OCI-M1 (cell line): ENCODE data around the gene ADAMTS2.

Experiments
- DNase-seq: peaks from one replicate; lab custom pipeline; 2025; lab: John Stamatoyannopoulos, UW

Gene ADAMTS2

DNA sequence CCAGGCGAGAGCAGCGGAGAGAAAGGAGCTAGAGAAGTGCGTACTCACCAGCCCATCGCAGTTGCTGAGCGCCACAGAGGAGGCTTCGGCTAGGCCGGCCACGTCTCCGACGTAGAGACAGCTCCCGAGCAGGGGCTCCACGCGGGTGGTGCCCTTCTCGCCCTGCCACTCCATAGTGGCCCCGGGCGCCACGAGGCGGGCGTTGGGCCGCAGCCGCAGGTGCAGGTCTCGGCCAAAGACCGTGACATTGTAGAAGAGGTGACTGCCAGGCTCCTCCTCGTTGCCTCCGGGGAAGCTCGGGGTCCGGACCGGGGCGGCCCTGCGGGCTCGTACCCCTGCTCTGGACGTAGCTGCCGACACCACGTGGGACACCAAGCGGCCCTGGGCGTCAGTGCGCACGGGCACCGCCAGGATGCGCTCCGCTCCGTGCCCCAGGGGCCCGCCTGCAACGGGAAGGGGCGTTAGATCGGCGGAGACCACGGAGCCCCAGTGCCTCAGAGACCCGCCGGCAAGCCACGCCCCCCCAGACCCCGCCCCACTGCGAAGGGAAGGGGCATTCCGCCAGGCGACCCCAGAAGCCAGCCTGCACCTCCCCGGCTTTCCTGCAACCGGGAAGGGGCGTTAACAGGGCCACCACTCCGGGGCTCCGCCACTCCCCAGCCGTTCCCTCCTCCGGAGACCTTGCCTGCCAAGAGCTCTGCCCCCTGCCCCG, 1.4 kb downstream of the ADAMTS2 start:
- DNase-seq: no peak

DNA sequence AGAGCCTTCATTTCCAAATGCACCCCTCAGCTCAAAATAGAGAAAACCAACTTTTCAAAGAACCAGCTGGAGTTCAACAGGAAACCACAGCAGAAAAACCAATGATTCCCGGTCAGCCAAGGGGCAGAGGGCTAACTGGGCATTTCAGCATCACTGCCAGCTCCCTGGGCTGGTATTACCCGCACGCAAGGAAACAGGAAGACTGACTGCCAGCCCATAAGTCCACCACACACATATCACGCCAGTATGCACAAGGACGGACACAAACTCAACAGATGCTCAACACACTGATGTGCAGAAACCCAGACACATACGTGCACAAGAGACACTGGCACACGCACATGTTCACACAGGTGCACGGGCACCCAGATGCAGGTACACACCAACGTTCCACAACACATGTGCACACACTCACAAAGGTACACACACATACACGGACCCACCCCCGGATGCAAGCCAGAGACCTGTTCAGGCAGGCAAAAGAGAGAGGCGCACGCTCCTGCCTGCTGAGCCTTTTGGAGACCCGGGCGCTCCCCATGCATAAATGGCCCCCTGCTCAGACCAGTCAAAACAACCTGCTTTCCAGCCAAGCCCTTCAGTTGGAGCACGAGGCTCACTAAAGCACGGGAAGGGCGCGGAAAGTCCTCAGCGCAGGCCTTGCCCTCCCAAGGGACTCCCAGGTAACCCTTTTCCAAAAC, 2.1 kb downstream of the ADAMTS2 start:
- no peak for DNase-seq

DNA sequence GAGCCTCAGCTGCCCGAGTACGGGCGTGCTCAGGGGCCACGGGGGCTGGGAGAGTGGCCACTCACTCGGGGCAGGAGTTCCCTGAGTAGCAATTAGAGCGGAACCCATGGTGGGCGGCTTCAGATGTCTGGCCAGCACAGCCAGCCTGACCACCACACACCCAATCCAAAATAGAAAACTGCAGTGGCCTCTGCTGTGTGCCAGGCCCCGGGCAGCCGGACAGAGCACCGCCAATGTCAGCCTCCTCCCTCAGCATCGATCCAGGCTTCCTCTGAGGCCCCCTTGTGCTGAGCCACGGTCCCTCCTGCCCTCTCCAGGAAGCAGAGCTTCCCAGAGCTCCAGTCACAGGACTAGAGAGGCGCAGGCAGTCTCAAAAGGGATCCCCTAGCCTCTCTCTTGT, 2.7 kb downstream of the ADAMTS2 start:
- no peak for DNase-seq

- no peak for DNase-seq
These were observed 4.8 kb downstream of the ADAMTS2 start for GRCh38 chr5:179340465-179340864.

DNA sequence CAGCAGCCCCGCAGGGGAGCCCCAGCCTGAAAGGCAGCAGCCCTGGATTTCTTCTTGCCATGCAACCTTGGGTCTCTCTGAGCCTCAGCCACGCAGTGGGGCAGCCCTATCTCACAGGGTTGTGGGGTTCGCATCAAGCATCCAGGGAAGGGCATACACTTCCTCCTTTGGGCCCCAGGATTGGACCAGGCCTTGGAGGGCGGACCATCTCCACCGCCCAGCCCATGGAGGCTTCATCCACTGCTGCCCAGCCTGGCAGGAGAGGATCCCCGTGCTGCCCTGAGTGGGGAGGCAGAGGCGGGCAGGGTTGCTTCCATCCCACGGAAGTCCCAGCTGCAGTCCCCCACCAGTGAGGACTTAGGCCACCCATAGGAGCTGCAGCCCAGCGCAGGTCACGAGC, 5.3 kb downstream of the ADAMTS2 start:
- DNase-seq: no peak

- no peak for DNase-seq
These were observed 6.2 kb downstream of the ADAMTS2 start for GRCh38 chr5:179339081-179339480.

DNA sequence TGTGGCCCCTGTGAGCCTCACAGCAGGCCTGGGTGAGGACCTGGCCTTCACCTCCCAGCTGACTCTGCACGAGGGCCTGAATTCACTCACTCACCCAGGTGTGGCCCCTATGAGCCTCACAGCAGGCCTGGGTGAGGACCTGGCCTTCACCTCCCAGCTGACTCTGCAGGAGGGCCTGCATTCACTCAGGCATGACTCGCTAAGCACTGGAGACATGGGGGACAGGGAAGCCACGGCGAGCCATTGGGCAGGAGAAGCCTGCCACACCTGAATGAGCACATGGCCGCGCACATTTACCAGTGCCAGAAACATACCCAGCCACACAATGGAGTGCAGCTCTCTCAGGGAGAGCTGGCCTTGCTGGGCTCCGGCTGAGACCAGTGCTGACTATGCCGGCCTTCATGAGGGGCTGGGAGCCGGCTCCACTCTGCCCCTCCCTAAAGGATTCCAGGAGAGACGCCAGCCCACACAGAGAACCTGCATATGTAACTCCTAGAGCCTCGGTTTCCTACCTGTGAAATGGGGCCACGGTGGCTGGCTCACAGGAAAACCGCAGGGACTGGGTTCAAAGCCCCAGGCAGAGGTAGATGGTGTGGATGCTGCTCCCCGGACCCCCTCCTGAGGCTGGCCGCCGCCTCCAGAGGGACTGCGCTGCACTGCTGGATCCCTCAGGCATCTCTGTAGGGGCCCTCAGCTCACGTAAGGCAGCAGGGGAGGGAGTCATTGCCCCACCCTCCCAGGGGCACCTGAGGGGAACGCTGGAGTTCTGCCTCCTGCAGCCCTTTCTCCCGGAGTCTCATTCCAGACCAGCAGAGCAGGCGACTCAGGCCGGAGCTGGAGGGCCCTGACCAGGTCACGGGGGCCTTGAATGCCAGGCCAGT, 7.2 kb downstream of the ADAMTS2 start:
- DNase-seq: no peak

DNA sequence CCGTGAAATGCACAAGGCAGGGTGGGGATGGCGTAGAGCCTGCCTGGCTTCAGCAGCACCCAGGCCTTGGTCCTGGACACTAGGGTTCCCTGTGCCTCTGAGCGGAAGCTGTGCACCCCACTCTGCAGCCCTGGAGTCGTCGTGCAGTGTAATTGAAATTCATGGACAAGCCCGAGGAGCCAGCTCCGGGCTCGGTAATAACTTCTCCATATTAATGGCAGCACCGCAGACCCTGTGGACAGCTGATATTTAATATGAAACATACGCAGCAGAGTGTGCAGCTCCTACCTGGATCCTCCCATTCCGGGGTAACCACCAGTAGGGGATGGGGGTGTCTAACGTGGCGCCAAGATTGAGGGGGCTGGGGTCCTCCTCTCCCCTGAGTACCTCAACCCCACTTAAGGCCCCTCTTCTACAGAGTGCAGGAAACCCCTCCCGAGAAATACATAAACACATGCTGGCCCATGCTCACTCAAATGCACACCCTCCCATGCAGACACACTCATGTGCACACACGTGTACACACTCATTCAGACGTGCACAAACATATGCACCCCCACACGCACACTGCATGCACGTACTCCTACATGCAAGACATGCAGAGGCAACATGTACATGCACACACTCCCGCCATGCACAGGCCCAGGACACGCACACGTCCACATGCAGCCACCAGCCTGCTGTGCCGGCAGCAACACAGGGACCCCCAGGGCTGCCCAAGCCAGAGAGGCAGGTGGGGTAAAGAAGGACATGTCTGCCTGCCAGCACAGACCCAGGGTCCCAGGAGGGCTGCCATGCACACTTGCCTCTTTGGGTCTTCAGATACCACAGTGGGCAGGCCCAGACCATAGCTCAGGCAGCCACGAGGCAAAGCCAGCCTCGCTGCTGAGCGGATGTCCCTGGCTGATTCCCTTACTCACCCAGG, 8.1 kb downstream of the ADAMTS2 start:
- DNase-seq: no peak

DNA sequence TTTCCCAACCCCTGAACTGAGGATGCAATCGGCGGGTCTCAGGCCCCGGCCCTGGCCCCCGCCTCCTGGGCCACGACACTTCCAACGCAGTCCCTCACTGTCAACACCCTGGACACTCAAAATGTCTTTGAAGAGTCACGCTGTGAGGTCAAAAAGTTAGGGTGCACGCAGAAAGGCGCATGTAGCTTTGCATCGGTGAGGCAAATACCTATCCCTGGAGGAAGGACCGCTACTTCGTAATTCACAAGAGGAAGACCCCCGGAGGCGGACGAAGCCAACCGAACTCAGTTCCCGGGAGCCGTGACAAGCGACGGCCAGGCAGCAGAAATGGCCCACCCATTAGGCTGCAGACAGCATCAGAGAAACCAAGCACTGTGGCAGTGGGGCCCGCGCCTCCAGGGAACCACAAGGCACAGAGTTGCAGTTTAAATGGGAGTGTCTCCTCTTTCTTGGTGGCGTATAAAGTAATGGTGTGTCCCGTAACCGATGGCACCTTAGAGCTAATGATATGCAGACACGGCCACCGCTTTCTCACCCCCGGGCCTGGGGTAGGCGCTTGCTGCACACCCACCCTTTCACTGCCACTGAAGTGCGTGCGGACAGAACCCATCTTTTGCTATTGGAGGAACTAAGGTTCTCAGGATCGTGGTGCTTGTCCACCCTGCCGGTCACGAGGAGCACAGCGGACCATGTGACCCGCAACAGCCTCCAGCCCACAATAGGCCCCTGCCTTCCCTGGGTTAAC, 9.0 kb downstream of the ADAMTS2 start:
- no peak for DNase-seq

GRCh38 chr5:179333796-179334761, 11.2 kb downstream of the ADAMTS2 start:
- DNase-seq: no peak

- DNase-seq: no peak
These were observed 12.4 kb downstream of the ADAMTS2 start for GRCh38 chr5:179332741-179333290.

DNA sequence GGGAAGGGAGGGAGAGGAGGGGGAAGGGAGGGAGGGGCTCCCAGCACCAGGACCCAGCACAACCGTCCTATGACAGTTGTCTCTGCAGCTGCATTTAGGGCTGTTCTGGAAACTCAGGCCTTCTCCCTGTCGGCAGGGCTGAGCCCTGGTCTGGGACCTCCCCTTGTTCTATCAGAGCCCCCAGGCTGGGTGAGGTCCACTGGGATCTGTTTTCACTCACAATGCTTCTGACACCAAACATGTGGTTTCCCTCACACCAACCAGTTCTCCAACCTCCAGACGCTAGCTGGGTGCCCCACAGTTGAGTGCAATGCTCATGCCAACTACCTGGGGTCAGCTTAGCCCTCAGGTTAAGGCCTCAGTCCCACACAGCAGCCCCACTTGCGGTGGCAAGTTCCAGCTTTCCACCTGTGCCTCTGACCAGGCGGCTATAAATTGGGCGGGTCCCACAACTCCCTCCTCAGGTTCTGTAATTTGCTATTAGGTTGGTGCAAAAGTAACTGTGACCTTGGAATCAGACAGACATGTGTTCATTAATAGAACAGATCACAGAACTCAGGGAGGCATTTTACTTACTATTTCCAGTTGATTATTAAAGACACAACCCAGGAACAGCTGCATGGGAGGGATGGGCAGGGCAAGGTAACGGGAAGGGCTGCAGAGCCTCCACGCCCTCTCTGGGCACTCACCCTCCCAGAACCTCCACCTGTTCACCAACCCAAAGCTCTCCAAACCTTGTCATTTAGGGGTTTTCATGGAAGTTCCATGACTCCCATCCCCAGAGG, 13.5 kb downstream of the ADAMTS2 start:
- no peak for DNase-seq

- no peak for DNase-seq
These were observed 14.9 kb downstream of the ADAMTS2 start for GRCh38 chr5:179330186-179330900.

- no peak for DNase-seq
These were observed 17.0 kb downstream of the ADAMTS2 start for GRCh38 chr5:179328291-179328690.

- DNase-seq: no peak
These were observed 18.1 kb downstream of the ADAMTS2 start for GRCh38 chr5:179327021-179327735.

DNA sequence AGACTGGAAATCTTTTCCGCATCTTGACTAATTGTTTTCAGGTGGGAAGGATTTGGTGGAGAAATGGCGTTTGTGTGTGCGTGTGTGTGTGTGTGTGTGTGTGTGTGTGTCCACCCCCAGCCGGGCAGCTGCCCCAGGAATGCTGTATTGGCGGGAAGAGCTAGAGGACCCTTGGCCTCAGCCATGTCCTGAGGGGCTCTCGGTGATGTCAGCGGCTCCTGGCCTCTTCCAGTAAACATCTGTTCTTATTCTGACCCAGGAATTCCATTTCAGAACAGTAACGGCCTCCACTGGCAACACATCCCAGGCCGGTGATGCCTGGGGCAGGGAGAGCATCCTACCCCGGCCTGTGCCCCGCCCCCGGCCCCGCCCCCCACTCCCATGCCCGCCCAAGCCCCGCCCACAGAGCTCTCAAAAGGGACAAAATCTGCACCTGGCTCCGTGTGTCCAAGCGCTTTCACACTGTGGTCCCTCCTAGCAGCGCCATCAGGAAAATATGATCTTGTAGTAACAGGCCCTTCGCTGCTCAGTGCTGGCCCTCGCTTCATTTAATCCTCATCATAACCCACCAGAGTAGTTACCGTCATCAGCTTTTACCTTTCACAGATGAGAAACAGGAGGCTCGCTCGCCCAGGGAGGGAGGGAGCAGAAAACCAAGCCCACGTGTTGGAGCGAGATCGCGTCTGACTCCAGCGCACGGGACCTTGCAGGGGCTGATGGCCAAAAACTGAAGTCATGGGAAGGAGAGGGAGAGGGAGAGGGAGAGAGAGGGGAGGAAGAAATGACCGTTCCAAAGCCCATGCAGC, 18.9 kb downstream of the ADAMTS2 start:
- no peak for DNase-seq
